NCI-H1694 treated with DMSO at 0.1 percent for 48 hours (cell line): ENCODE measurements around the gene IP6K3.

ENCODE experiments used
- DNase-seq: peaks from one replicate; lab custom pipeline; 2025; lab: John Stamatoyannopoulos, UW

IP6K3 gene

DNA sequence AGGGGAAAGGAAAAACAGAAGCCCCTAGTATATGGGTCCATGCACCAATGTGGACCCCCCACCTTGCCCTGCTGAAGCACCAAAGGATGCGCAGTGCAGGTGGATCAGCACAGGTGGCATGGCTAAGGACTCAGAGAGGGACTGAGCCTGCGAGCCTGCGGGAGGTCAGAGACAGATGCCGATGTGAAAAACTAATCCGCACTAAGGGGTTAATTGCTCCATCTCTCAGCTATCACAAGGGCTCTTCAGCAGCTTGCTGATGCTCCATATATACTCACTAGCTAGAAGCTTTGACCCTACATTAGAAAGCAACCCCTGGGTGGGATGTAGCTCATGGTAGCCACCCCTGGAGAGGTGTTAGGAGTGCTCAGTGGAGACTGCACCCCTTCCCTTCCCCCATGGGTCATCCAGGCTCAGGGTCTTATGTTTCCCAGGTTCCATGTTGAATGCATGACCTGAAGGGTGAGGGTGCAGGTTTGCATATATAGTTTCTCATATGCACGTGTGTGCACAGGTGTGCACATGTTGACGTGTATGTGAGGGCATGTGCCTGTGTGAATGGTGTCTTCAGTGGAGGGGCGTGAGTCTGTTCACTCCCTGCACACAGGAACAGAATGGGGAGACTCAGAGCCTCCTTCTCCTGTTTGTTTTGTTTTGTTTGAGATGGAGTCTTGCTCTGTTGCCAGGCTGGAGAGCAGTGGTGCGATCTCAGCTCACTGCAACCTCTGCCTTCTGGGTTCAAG, 13.4 kb upstream of the IP6K3 start:
- DNase-seq = no peak

- DNase-seq = no peak
Observed at GRCh38 chr6:33758815-33759216, 12.1 kb upstream of the IP6K3 start.

DNA sequence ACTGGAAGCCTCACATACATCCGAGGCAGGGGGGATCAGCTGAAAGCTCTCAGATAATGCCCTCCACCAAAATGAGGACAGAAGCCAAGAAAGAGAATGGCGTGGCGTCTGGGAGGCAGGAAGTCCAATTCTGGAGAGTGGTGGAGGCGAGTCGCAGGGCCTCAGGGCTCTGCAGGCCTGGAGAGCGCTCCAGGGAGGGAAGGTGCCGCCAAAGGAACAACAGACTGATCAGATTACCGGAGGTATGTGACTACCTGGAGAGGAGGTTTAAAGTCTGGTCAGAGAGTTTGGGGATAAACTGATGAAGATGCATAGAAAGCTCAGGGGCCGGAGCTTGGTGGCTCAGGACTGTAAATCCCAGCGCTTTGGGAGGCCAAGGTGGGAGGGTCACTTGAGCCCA, 11.2 kb upstream of the IP6K3 start:
- DNase-seq = no peak

- no peak for DNase-seq
Observed at GRCh38 chr6:33757113-33757512, 10.4 kb upstream of the IP6K3 start.

GRCh38 chr6:33756211-33756954, 9.7 kb upstream of the IP6K3 start:
- no peak for DNase-seq

- no peak for DNase-seq
Observed at GRCh38 chr6:33755070-33755869, 8.6 kb upstream of the IP6K3 start.

DNA sequence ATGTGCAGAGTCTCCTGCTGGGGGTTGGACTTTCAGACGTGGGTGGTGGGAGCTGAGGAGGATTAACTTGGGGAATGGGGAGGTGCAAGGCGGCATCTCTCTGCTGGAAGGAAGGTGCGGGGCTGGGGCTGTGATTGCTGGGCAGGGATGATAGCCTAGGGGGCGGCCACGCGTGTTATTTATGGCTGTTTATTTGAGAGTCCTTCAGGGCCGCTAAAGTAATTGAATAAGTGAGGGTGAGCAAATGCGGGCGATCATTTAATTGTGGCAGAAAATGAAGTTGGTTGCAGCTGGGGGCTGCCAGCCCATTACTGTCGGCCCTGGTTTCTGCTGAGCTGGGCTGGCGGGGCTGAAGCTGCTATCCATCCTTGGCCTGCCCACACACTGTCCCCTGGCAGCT, 7.5 kb upstream of the IP6K3 start:
- DNase-seq = no peak

GRCh38 chr6:33752646-33753015, 5.9 kb upstream of the IP6K3 start:
- DNase-seq = no peak

GRCh38 chr6:33751771-33752645, 5.3 kb upstream of the IP6K3 start:
- peak; percentile 88 for DNase-seq

DNA sequence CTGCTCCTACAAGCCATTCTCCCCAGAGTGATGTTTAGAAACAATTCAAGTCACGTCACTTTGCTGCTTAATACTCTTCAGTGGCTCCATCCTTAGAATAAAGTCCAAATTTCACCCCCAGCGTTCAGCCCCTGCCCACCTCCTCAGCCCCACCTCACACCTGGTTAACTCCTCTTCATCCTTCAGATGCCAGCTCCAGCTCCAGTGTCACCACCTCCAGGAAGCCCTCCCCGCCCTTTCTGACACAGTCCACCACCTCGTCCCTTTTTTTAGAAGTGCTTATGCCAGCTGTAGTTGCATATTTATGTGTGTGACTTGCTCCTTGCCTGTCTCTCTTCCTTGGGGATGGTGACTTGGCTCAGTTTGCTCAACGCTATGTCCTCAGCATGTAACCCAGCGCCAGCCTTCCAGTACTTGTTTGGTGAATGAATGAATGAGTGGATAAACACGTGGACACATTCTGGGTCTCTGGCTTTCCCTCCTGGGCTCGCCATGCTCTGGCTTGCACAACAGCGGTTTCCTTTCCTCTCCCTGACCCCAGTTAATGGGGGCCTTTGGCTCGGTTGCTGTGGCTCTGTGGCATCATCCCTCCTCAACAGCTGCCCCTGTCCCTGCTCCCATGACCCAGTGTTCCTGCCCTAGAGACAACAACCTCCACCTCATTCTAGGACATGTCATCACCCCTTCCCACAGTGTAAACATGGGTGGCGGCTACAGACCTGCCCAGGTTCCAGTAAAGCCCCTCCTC, 3.7 kb upstream of the IP6K3 start:
- no peak for DNase-seq

DNA sequence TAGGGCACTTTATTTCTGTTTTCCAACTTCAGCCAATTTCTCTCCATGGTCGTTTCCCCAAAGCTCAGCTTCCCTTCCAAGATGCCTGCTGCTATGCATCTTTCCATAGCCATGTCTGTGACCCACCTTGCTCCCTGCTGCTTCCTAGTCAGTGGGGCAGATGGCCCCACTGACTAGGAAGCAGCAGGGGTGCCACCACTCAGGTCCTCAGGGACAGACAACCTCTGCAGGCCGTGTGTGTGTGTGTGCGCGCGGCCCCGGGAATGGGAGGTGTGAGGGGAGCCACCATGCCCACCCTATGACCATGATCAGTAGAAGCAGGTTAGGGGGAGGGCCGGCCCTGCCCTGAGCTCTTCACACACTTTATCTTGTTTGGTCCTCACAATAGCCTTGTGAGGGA, 2.7 kb upstream of the IP6K3 start:
- DNase-seq = no peak

- no peak for DNase-seq
Observed at GRCh38 chr6:33748841-33749240, 2.1 kb upstream of the IP6K3 start.

GRCh38 chr6:33747823-33748222, 1.1 kb upstream of the IP6K3 start:
- DNase-seq = no peak

GRCh38 chr6:33746036-33746600, 587 bp downstream of the IP6K3 start:
- no peak for DNase-seq

- DNase-seq = no peak
Observed at GRCh38 chr6:33745548-33745947, 1.2 kb downstream of the IP6K3 start.

- peak; percentile 84 for DNase-seq
Observed at GRCh38 chr6:33744895-33745546, 1.7 kb downstream of the IP6K3 start.

- DNase-seq = peak; percentile 90
Observed at GRCh38 chr6:33744001-33744848, 2.5 kb downstream of the IP6K3 start.

DNA sequence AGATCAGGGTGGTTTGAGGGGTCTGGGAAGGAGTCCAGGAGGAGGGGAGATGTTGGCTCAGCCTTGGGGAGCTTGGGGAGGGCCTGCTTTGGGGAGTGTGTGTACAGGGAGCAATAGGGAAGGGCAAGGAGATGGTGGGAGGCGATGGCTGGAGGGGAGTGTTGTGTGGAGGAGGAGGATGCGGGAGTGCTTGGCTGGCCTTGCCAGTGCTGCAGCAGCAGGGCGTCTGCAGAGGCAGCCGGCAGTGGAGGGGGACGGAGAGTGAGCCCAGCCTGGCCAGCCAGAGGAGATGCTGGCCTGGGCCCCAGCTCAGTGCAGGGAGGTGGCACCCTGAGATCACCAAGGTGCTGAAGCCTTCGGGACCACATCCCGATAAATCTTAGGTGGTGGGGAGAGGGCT, 3.9 kb downstream of the IP6K3 start:
- DNase-seq = no peak

DNA sequence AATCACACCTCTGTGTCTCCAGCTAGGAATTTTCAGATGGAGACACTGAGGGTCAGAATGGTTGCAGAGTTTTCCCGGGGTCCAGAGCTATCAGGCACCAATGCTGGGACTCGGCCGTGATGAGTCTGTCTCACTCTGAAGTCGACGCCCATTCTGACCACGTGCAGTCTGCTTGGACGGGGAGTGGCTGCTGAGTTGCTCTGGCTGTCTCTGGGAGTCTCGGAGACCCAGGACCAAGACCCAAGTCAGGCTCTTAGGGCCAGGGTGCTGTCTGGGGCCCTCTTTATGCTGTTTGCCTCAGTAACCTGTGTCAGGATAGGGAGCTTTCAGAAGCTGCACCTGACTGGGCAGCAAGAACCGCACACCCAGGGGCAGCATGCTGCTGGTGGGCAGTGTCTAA, 4.6 kb downstream of the IP6K3 start:
- DNase-seq = no peak
